Activated naive CD8-positive, alpha-beta T cell (primary cell): Measurements from ENCODE around the gene P4HTM.

ENCODE experiments used
- H3K27ac Mint-ChIP-seq: one replicate; pipeline ENCODE4 v1.8.0; 2021; ENCODE audit warnings: mixed read lengths
- H3K27me3 Mint-ChIP-seq: one replicate; pipeline ENCODE4 v1.8.0; 2021; ENCODE audit warnings: mixed read lengths
- H3K36me3 Mint-ChIP-seq: one replicate; pipeline ENCODE4 v1.8.0; 2021; ENCODE audit warnings: mixed read lengths
- H3K4me1 Mint-ChIP-seq: one replicate; pipeline ENCODE4 v1.8.0; 2021; ENCODE audit warnings: low read depth, mixed read lengths
- H3K4me3 Mint-ChIP-seq: one replicate; pipeline ENCODE4 v1.8.0; 2021; ENCODE audit warnings: mild to moderate bottlenecking, mixed read lengths
- H3K9me3 Mint-ChIP-seq: one replicate; pipeline ENCODE4 v1.8.0; 2021; ENCODE audit warnings: low read depth, mixed read lengths

P4HTM gene

GRCh38 chr3:49053543-49053942 is 63.5 kb downstream of the P4HTM start:
- H3K36me3 Mint-ChIP-seq, result peaks cover 12% of the 10 kb centered on the region
- peaks cover 18% of the 10 kb centered on the region for H3K4me1 Mint-ChIP-seq
- H3K27me3 Mint-ChIP-seq, result no peaks in the 10 kb centered on the region
- no peak overlapping the region for H3K27ac Mint-ChIP-seq
- H3K4me3 Mint-ChIP-seq, result no peak overlapping the region
- H3K9me3 Mint-ChIP-seq, result no peaks in the 10 kb centered on the region

DNA sequence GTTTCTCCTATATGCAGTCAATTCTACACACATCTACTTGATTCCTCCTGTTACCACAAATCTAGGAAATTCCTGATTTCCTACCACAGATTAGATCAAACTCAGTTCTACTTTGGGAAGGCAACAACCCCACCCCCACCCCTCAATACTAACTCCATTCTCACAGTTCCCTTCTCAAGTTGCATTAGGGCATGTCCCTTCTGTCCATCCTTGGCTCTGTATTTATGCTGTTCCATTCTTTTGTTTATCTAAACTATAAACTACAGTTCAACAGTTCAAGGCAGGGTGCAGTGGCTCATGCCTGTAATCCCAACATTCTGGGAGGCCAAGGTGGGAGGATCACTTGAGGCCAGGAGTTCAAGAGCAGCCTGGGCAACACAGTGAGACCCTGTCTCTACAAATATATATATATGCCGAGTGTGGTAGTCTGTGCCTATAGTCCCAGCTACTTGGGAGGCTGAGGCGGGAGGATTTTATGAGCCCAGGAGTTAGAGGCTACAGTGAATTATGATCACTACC is 64.4 kb downstream of the P4HTM start:
- H3K4me1 Mint-ChIP-seq, result peaks cover 18% of the 10 kb centered on the region
- peaks cover 12% of the 10 kb centered on the region for H3K36me3 Mint-ChIP-seq
- no peak overlapping the region for H3K4me3 Mint-ChIP-seq
- H3K27ac Mint-ChIP-seq, result peak overlapping the region; percentile 41
- H3K27me3 Mint-ChIP-seq, result no peaks in the 10 kb centered on the region
- H3K9me3 Mint-ChIP-seq, result no peaks in the 10 kb centered on the region
